GM12878 (cell line): Measurements from ENCODE around the gene ANO9. TPM values are rescaled to one million over a fixed set of nuclear protein-coding genes. Genes with fewer than 3 reads are reported as not detected.

Source experiments
- ATAC-seq: fragments of 200-7000 bp; cut with Tn5 transposase; 3 replicates; pipeline ENCODE4 v1.9.1; 2020; ENCODE audit warnings: mild to moderate bottlenecking, moderate library complexity
- BruUV-seq: library from RNA; stranded (reverse); fragments of 400-500 nt; replicated peaks from 2 replicates; lab custom pipeline; 2021; lab: Mats Ljungman, UMichigan
- CTCF ChIA-PET: fragments of 300-600 bp; sonication (Branson Sonifier 250); formaldehyde crosslinking; extraction: SDS; loops from one replicate; lab custom pipeline; 2021; ENCODE audit warnings: inconsistent platforms; lab: Yijun Ruan, JAX
- POLR2A ChIA-PET: fragments of 350-600 bp; formaldehyde crosslinking; extraction: SDS; loops from one replicate; lab custom pipeline; 2021; ENCODE audit warnings: inconsistent platforms; lab: Charles Lee
- RAD21 ChIA-PET: fragments of 300-600 bp; sonication (Branson Sonifier 250); formaldehyde crosslinking; loops from one replicate; lab custom pipeline; 2023; ENCODE audit warnings: antibody characterized with exemption; ENCODE audit not compliant: unreplicated experiment; lab: Charles Lee
- SMC1A ChIA-PET: fragments of 300-600 bp; sonication (Branson Sonifier 250); formaldehyde crosslinking; loops from one replicate; lab custom pipeline; 2023; ENCODE audit not compliant: unreplicated experiment, uncharacterized antibody; lab: Charles Lee
- DNase-seq: peaks from one replicate; pipeline ENCODE4 v3.0.0-alpha.2; 2011; ENCODE audit warnings: low read depth, low spot score
- FAIRE-seq: peaks from 3 replicates; lab custom pipeline; 2011; peaks lifted over from hg19 to GRCh38; lab: Jason Lieb, UNC
- H2AFZ ChIP-seq: 2 replicates; pipeline ENCODE4 v1.6.0; 2011; ENCODE audit warnings: low read depth, low read length, control low read depth; ENCODE audit not compliant: control insufficient read depth
- H3K27ac ChIP-seq: 2 replicates; pipeline ENCODE4 v1.5.1; 2011; ENCODE audit warnings: control low read depth; ENCODE audit not compliant: control insufficient read depth, insufficient read depth
- H3K27me3 ChIP-seq, 2 experiments: replicated peaks in 1 of 2; 2 replicates each; pipeline versions ENCODE4 v1.6.0 to v1.6.1; 2011; ENCODE audit warnings: low read length in 1 of 2; ENCODE audit not compliant: control insufficient read depth in 2 of 2, insufficient read depth in 2 of 2
- H3K36me3 ChIP-seq, 2 experiments: 2 replicates each; pipeline ENCODE4 v1.5.1; 2011; ENCODE audit warnings: low read length in 1 of 2; ENCODE audit not compliant: control insufficient read depth in 2 of 2, insufficient read depth in 2 of 2
- H3K4me1 ChIP-seq: 2 replicates; pipeline ENCODE4 v1.6.1; 2011; ENCODE audit warnings: mild to moderate bottlenecking, low read length, moderate library complexity, mixed read lengths; ENCODE audit not compliant: control insufficient read depth, insufficient read depth
- H3K4me2 ChIP-seq: 2 replicates; pipeline ENCODE4 v1.6.0; 2011; ENCODE audit warnings: control low read depth; ENCODE audit not compliant: control insufficient read depth, insufficient read depth
- H3K4me3 ChIP-seq: fragments of 200-600 bp; sonication (generic); 2 replicates; pipeline ENCODE4 v1.5.1; 2016
- H3K79me2 ChIP-seq: 2 replicates; pipeline ENCODE4 v1.6.0; 2011; ENCODE audit warnings: low read length; ENCODE audit not compliant: control insufficient read depth, insufficient read depth
- H3K9ac ChIP-seq: 2 replicates; pipeline ENCODE4 v1.8.0; 2011; ENCODE audit warnings: low read length, control low read depth, mixed read lengths; ENCODE audit not compliant: control insufficient read depth, insufficient read depth
- H3K9me3 ChIP-seq: replicated peaks from 3 replicates; pipeline ENCODE4 v1.5.1; 2011; ENCODE audit warnings: mild to moderate bottlenecking, low read length; ENCODE audit not compliant: control insufficient read depth, insufficient read depth
- H4K20me1 ChIP-seq: 2 replicates; pipeline ENCODE4 v1.6.0; 2011; ENCODE audit not compliant: control insufficient read depth, insufficient read depth
- DPF2 ChIP-seq: fragments of 450-650 bp; IDR thresholded peaks from 2 replicates; pipeline ENCODE4 v1.6.1; 2017; ENCODE audit warnings: mild to moderate bottlenecking
- EZH2 ChIP-seq: IDR thresholded peaks from 2 replicates; pipeline ENCODE4 v1.6.1; 2012; ENCODE audit warnings: low read depth, mild to moderate bottlenecking, control low read depth, inconsistent platforms, low read length, borderline replicate concordance; ENCODE audit not compliant: control insufficient read depth
- HDAC6 ChIP-seq: fragments of 200-600 bp; sonication (generic); IDR thresholded peaks from one replicate; pipeline ENCODE4 v1.8.0; 2017; ENCODE audit warnings: antibody characterized with exemption; ENCODE audit not compliant: unreplicated experiment
- IRF4 ChIP-seq: IDR thresholded peaks from 2 replicates; pipeline ENCODE4 v1.6.1; 2011; ENCODE audit warnings: low read depth, low read length
- MYB ChIP-seq: fragments of 150-350 bp; IDR thresholded peaks from 2 replicates; pipeline ENCODE4 v1.6.1; 2014; ENCODE audit warnings: mild to moderate bottlenecking, low read depth, low read length, borderline replicate concordance
- RAD21 ChIP-seq: IDR thresholded peaks from 2 replicates; pipeline ENCODE4 v1.6.1; 2011; ENCODE audit warnings: mild to moderate bottlenecking, low read depth, low read length, moderate library complexity; ENCODE audit not compliant: insufficient read depth
- RB1 ChIP-seq: fragments of 450-650 bp; formaldehyde crosslinking; IDR thresholded peaks from 2 replicates; pipeline ENCODE4 v1.6.1; 2017; ENCODE audit warnings: mild to moderate bottlenecking, borderline replicate concordance
- SIN3A ChIP-seq: IDR thresholded peaks from 2 replicates; pipeline ENCODE4 v1.6.1; 2012; ENCODE audit warnings: low read depth, low read length, improper control_type of control experiment
- SREBF2 ChIP-seq: IDR thresholded peaks from 2 replicates; pipeline ENCODE4 v1.6.1; 2012; ENCODE audit warnings: mild to moderate bottlenecking, low read length
- STAT3 ChIP-seq: IDR thresholded peaks from 2 replicates; pipeline ENCODE4 v1.6.1; 2011; ENCODE audit warnings: low read depth, low read length, improper control_type of control experiment
- SUPT20H ChIP-seq: IDR thresholded peaks from 2 replicates; pipeline ENCODE4 v1.6.1; 2011; ENCODE audit warnings: low read depth, mild to moderate bottlenecking, low read length, moderate library complexity, borderline replicate concordance; ENCODE audit not compliant: control insufficient read depth
- ZBTB11 ChIP-seq: fragments of 450-650 bp; formaldehyde crosslinking; IDR thresholded peaks from 2 replicates; pipeline ENCODE4 v1.5.0; 2022; ENCODE audit warnings: mild to moderate bottlenecking, missing genetic modification characterization
- ZZZ3 ChIP-seq: IDR thresholded peaks from 2 replicates; pipeline ENCODE4 v1.6.1; 2011; ENCODE audit warnings: low read depth; ENCODE audit not compliant: control insufficient read depth, insufficient read length
- WGBS: methylation state at CpG from one replicate; pipeline ENCODE4 v1.1.6; 2016; ENCODE audit warnings: low lambda C conversion rate; ENCODE audit not compliant: insufficient replicate concordance, insufficient coverage; ENCODE audit errors: missing lambda C conversion rate; 5-methylcytosine and 5-hydroxymethylcytosine counted together
- in situ Hi-C: fragments of 300-500 bp; cut with MboI; formaldehyde crosslinking; loops from 9 replicates; pipeline ENCODE4 v1.14.3; 2018; ENCODE audit warnings: mixed read lengths
- intact Hi-C: fragments of 100-400 bp; cut with micrococcal nuclease; formaldehyde crosslinking; loops from one replicate; pipeline ENCODE4 v1.14.2; 2022; ENCODE audit not compliant: unreplicated experiment
- polyA plus RNA-seq, 11 experiments: library from polyadenylated mRNA; depleted of rRNA in 4 of 11; unstranded in 6 of 11; stranded (reverse) in 5 of 11; fragments of >200 nt; fragmentation: Nextera tagmentation in 4 of 11; fragmentation: Illumina TruSeq in 1 of 11; extraction: Ambion mirVana in 4 of 11; extraction: Trizol in 1 of 11; gene quantifications; 1 replicate in 1 of 11; 2 replicates in 10 of 11; pipeline versions ENCODE4 v1.2.1 to v1.2.3, GENCODE V29; 2011 to 2016; ENCODE audit warnings: inconsistent platforms in 2 of 11, missing spikeins in 2 of 11, low read depth in 1 of 11
- total RNA-seq, 4 experiments: library from RNA; depleted of rRNA in 3 of 4; stranded (reverse); fragments of >200 nt in 3 of 4; fragmentation: Illumina TruSeq in 1 of 4; extraction: Trizol in 1 of 4; gene quantifications; 2 replicates each; pipeline versions ENCODE4 v1.2.1 to v1.2.3, GENCODE V29; 2013 to 2021

ANO9 gene
- total and polyA plus RNA-seq, 10 of the 15 experiments (the other 5 are each of a cell fraction or from before 2014, with no cell fraction given) = 0.21 to 42.3 (median 12.0) TPM

GRCh38 chr11:454043-454442 lies 12.2 kb upstream of the ANO9 start (continued):
- TF ChIP-seq EZH2 (no peak), IRF4 (no peak), STAT3 (no peak), SREBF2 (no peak)

GRCh38 chr11:453564-453963 lies 11.8 kb upstream of the ANO9 start:
- intact Hi-C loops = no loop called here
- no peak for ATAC-seq

GRCh38 chr11:452916-453527 lies 11.2 kb upstream of the ANO9 start:
- CTCF ChIA-PET = interaction anchor here (1.4 kb wide), 1 partner anchor 148 kb away, joined by 3 read pairs; no protein-coding TSS in a partner anchor
- H3K27ac ChIP-seq = no peak overlapping the region
- H3K9me3 ChIP-seq = no peaks in the 10 kb centered on the region
- peaks cover 2 to 6% of the 10 kb centered on the region in 2 experiments; a peak in 3 of 4 replicates for H3K36me3 ChIP-seq
- H3K79me2 ChIP-seq = peaks cover 14% of the 10 kb centered on the region
- 78% methylated on average over 19 of the region's 19 CpGs for WGBS
- no peaks in the 10 kb centered on the region for H3K27me3 ChIP-seq
- POLR2A ChIA-PET = interaction anchor here (1.1 to 1.3 kb wide), 2 partner anchors 8 to 83 kb away, joined by 3 read pairs; no protein-coding TSS in a partner anchor
- no TSS peak for BruUV-seq
- in situ Hi-C loops = loop anchor here (5.0 kb wide), 1 partner anchor 49 kb away; no protein-coding TSS in a partner anchor
- no peak overlapping the region for H3K4me2 ChIP-seq
- SMC1A ChIA-PET = no interaction called here
- no peaks in the 10 kb centered on the region for H4K20me1 ChIP-seq
- RAD21 ChIA-PET = no interaction called here
- DNase-seq (no peak), FAIRE-seq (no peak), ATAC-seq (no peak)
- intact Hi-C loops = no loop called here
- no peak overlapping the region for H3K4me3 ChIP-seq
- no peak overlapping the region for H2AFZ ChIP-seq
- H3K9ac ChIP-seq = no peak overlapping the region
- H3K4me1 ChIP-seq = peaks cover 29% of the 10 kb centered on the region
- TF ChIP-seq DPF2 = no peak
- TF ChIP-seq SIN3A = no peak
- no peak for TF ChIP-seq MYB
- TF ChIP-seq SUPT20H = no peak
- no peak for TF ChIP-seq ZBTB11
- TF ChIP-seq HDAC6 = no peak
- TF ChIP-seq RB1 = no peak
- TF ChIP-seq ZZZ3 = no peak

More at GRCh38 chr11:453564-453963, 11.8 kb upstream of the ANO9 start:
- RAD21 ChIA-PET = no interaction called here
- BruUV-seq = no TSS peak
- SMC1A ChIA-PET = no interaction called here
- H4K20me1 ChIP-seq = no peaks in the 10 kb centered on the region
- CTCF ChIA-PET = no interaction called here
- no peak overlapping the region for H3K4me2 ChIP-seq
- H2AFZ ChIP-seq = no peak overlapping the region
- TF ChIP-seq RAD21 = no peak
- TF ChIP-seq, all 136 proteins: peak for 0
- H3K79me2 ChIP-seq = peaks cover 14% of the 10 kb centered on the region
- no peak overlapping the region for H3K4me3 ChIP-seq
- POLR2A ChIA-PET = interaction anchor here (1.1 to 1.3 kb wide), 2 partner anchors 8 to 82 kb away, joined by 3 read pairs; no protein-coding TSS in a partner anchor
- DNase-seq = no peak
- no peaks in the 10 kb centered on the region for H3K27me3 ChIP-seq
- H3K4me1 ChIP-seq = peaks cover 29% of the 10 kb centered on the region
- no peak overlapping the region for H3K9ac ChIP-seq
- H3K36me3 ChIP-seq = peaks cover 2 to 6% of the 10 kb centered on the region in 2 experiments; a peak in 3 of 4 replicates
- H3K27ac ChIP-seq = no peak overlapping the region
- WGBS = 94% methylated on average over 13 of the region's 13 CpGs
- in situ Hi-C loops = loop anchor here (5.0 kb wide), 1 partner anchor 49 kb away; no protein-coding TSS in a partner anchor
- H3K9me3 ChIP-seq = no peaks in the 10 kb centered on the region
- FAIRE-seq = no peak
